ENCODE data around the gene VPS16.

Gene VPS16

GRCh38 chr20:2849529-2849928 lies 9.0 kb downstream of the VPS16 start:
- Histone ChIP-seq H3K9ac (no peak overlapping the region), H2AFZ (no peak overlapping the region), H3K4me1 (no peaks in the 10 kb centered on the region), H3K4me2 (ENCODE audit: low read length) (no peak overlapping the region), H3K4me3 (ENCODE audit: low read depth, low read length) (no peak overlapping the region), H3K36me3 (ENCODE audit: control insufficient read depth, insufficient read depth, low read length) (no peaks in the 10 kb centered on the region), H3K79me2 (peaks cover 8% of the 10 kb centered on the region), H3K9me3 (ENCODE audit: control insufficient read depth, low read length) (no peaks in the 10 kb centered on the region), H3K27me3 (ENCODE audit: control insufficient read depth, insufficient read depth, low read length) (no peaks in the 10 kb centered on the region), H3K27ac (no peak overlapping the region)
- TF ChIP-seq CTCF (IDR thresholded peaks at IDR 0.05) = no peak

DNA sequence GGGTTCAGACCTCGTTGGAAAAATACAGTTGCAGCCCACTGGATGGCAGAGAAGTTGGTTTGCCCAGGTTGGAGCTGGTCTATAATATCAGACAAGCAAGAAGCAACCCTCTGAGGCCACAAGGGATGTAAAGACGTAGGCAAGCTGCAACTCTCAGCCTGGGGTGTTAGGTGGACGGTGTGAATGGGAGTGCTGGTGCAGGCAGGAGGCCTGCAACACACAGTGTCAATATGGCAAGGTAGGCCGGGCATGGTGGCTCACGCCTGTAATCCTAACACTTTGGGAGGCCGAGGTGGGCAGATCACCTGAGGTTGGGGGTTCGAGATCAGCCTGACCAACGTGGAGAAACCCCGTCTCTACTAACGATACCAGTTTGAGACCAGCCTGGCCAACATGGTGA lies 10.5 kb downstream of the VPS16 start:
- Histone ChIP-seq H3K79me2 (peaks cover 8% of the 10 kb centered on the region), H2AFZ (no peak overlapping the region), H3K27me3 (ENCODE audit: control insufficient read depth, insufficient read depth, low read length) (no peaks in the 10 kb centered on the region), H3K4me3 (ENCODE audit: low read depth, low read length) (no peak overlapping the region), H3K4me2 (ENCODE audit: low read length) (no peak overlapping the region), H3K9ac (no peak overlapping the region), H3K27ac (no peak overlapping the region), H3K36me3 (ENCODE audit: control insufficient read depth, insufficient read depth, low read length) (no peaks in the 10 kb centered on the region), H3K4me1 (no peaks in the 10 kb centered on the region), H3K9me3 (ENCODE audit: control insufficient read depth, low read length) (no peaks in the 10 kb centered on the region)
- no peak for TF ChIP-seq CTCF (IDR thresholded peaks at IDR 0.05)

- no peaks in the 10 kb centered on the region for H3K4me1 ChIP-seq
- no peak overlapping the region for H3K9ac ChIP-seq
- H3K4me2 ChIP-seq (ENCODE audit: low read length) = no peak overlapping the region
- no peak for TF ChIP-seq CTCF (IDR thresholded peaks at IDR 0.05)
- peaks cover 4% of the 10 kb centered on the region for H3K79me2 ChIP-seq
- H3K27ac ChIP-seq = no peak overlapping the region
- no peaks in the 10 kb centered on the region for H3K36me3 ChIP-seq (ENCODE audit: control insufficient read depth, insufficient read depth, low read length)
- no peak overlapping the region for H3K4me3 ChIP-seq (ENCODE audit: low read depth, low read length)
- no peaks in the 10 kb centered on the region for H3K27me3 ChIP-seq (ENCODE audit: control insufficient read depth, insufficient read depth, low read length)
- H2AFZ ChIP-seq = no peak overlapping the region
- H3K9me3 ChIP-seq (ENCODE audit: control insufficient read depth, low read length) = no peaks in the 10 kb centered on the region
Measured at GRCh38 chr20:2858591-2858990, 18.0 kb downstream of the VPS16 start.

GRCh38 chr20:2859330-2860121 lies 19.0 kb downstream of the VPS16 start:
- no peak overlapping the region for H3K27ac ChIP-seq
- H3K4me1 ChIP-seq = no peaks in the 10 kb centered on the region
- no peak overlapping the region for H2AFZ ChIP-seq
- H3K9me3 ChIP-seq (ENCODE audit: control insufficient read depth, low read length) = no peaks in the 10 kb centered on the region
- peaks cover 2% of the 10 kb centered on the region for H3K79me2 ChIP-seq
- TF ChIP-seq CTCF (IDR thresholded peaks at IDR 0.05) = no peak
- H3K4me2 ChIP-seq (ENCODE audit: low read length) = no peak overlapping the region
- no peaks in the 10 kb centered on the region for H3K27me3 ChIP-seq (ENCODE audit: control insufficient read depth, insufficient read depth, low read length)
- H3K36me3 ChIP-seq (ENCODE audit: control insufficient read depth, insufficient read depth, low read length) = no peaks in the 10 kb centered on the region
- H3K4me3 ChIP-seq (ENCODE audit: low read depth, low read length) = no peak overlapping the region
- H3K9ac ChIP-seq = no peak overlapping the region

- Histone ChIP-seq H3K27ac (no peak overlapping the region), H3K4me3 (ENCODE audit: low read depth, low read length) (no peak overlapping the region)
Measured at GRCh38 chr20:2864626-2865025, 24.1 kb downstream of the VPS16 start.

More at GRCh38 chr20:2864626-2865025, 24.1 kb downstream of the VPS16 start:
- H3K9me3 ChIP-seq (ENCODE audit: control insufficient read depth, low read length) = no peaks in the 10 kb centered on the region
- H3K79me2 ChIP-seq = no peaks in the 10 kb centered on the region
- no peaks in the 10 kb centered on the region for H3K27me3 ChIP-seq (ENCODE audit: control insufficient read depth, insufficient read depth, low read length)
- no peak for TF ChIP-seq CTCF (IDR thresholded peaks at IDR 0.05)
- H3K9ac ChIP-seq = no peak overlapping the region
- no peaks in the 10 kb centered on the region for H3K36me3 ChIP-seq (ENCODE audit: control insufficient read depth, insufficient read depth, low read length)
- H3K4me2 ChIP-seq (ENCODE audit: low read length) = no peak overlapping the region
- H2AFZ ChIP-seq = no peak overlapping the region
- H3K4me1 ChIP-seq = no peaks in the 10 kb centered on the region

Measured in parathyroid adenoma (tissue), 2 donors.